Heart left ventricle (tissue), 16 donors: ENCODE data around the gene CLEC16A. TPM values are rescaled to one million over a fixed set of nuclear protein-coding genes. Genes with fewer than 3 reads are reported as not detected.

ENCODE experiments used
- ATAC-seq, 4 donors: fragments of 200-7000 bp; cut with Tn5 transposase; one replicate each; pipeline ENCODE4 v1.9.1; 2020 to 2022; ENCODE audit warnings: moderate library complexity in 4 of 4, mild to moderate bottlenecking in 3 of 4, moderate number of reproducible peaks in 1 of 4
- DNase-seq, 5 donors: peaks; one replicate each; pipeline ENCODE4 v3.0.0-alpha.2; 2020
- H3K27ac ChIP-seq, 12 donors: fragments of 200-600 bp; sonication (generic) in 4 of 12; one replicate each; pipeline versions ENCODE4 v1.5.0 to v1.8.0; 2016 to 2022; ENCODE audit warnings: mild to moderate bottlenecking in 2 of 12
- H3K27me3 ChIP-seq, 9 donors: fragments of 200-600 bp; sonication (generic) in 2 of 9; one replicate each; pipeline versions ENCODE4 v1.5.1 to v1.8.0; 2016 to 2022; ENCODE audit warnings: mild to moderate bottlenecking in 3 of 9
- H3K36me3 ChIP-seq, 9 donors: fragments of 200-600 bp; sonication (generic) in 2 of 9; one replicate each; pipeline versions ENCODE4 v1.5.0 to v1.8.0; 2018 to 2022; ENCODE audit warnings: mild to moderate bottlenecking in 2 of 9
- H3K4me1 ChIP-seq, 12 donors: fragments of 200-600 bp; sonication (generic) in 4 of 12; one replicate each; pipeline versions ENCODE4 v1.5.0 to v1.8.0; 2016 to 2022; ENCODE audit warnings: mild to moderate bottlenecking in 3 of 12
- H3K4me3 ChIP-seq, 12 donors: fragments of 200-600 bp; sonication (generic) in 4 of 12; one replicate each; pipeline versions ENCODE4 v1.5.0 to v1.8.0; 2017 to 2022; ENCODE audit warnings: mild to moderate bottlenecking in 9 of 12, moderate library complexity in 4 of 12
- H3K9me3 ChIP-seq, 12 donors: fragments of 200-600 bp; sonication (generic) in 4 of 12; one replicate each; pipeline versions ENCODE4 v1.5.0 to v1.8.0; 2016 to 2022; ENCODE audit warnings: mild to moderate bottlenecking in 1 of 12
- POLR2A ChIP-seq, 2 donors: fragments of 450-650 bp; IDR thresholded peaks; one replicate each; pipeline ENCODE4 v1.6.1; 2017; ENCODE audit warnings: antibody characterized with exemption in 2 of 2, mild to moderate bottlenecking in 2 of 2, moderate library complexity in 2 of 2
- WGBS, 4 donors: extraction: QIAGEN DNeasy Blood & Tissue Kit in 2 of 4; methylation state at CpG; one replicate each; pipeline versions ENCODE4 v1.1.5 to v1.1.7; 2013 to 2018; 5-methylcytosine and 5-hydroxymethylcytosine counted together
- intact Hi-C, 10 donors: fragments of 100-400 bp; cut with DNase I; formaldehyde crosslinking; loops; one replicate each; pipeline versions ENCODE4 v1.11.1 to v1.14.2; 2022
- polyA plus RNA-seq, 2 donors: library from polyadenylated mRNA; stranded (reverse); fragments of 200-250 nt; gene quantifications; one replicate each; pipeline ENCODE4 v1.2.3, GENCODE V29; 2013
- total RNA-seq, 9 donors: library from RNA; depleted of rRNA in 2 of 9; stranded (reverse); fragments of >200 nt in 2 of 9; fragmentation: NEBNext Ultra II Directional in 3 of 9; extraction: Animal tissue kit (Norgen Biotek cat#: 25700) in 3 of 9; gene quantifications; one replicate each; pipeline versions ENCODE4 v1.1.0 to v1.2.4, GENCODE V29; 2016 to 2023
- TF ChIP-seq, protein P1 (sequence below), 12 donors: fragments of 200-600 bp; sonication (generic) in 4 of 12; IDR thresholded peaks; one replicate each; pipeline versions ENCODE4 v1.5.0 to v1.8.0; 2018 to 2022; ENCODE audit warnings: antibody characterized with exemption in 12 of 12, mild to moderate bottlenecking in 5 of 12
- donor health status: ischemic (EF 13 %, LVEDD 7.1; RV severe dilation, severe dysfunction).
- donor health status: healthy with polysubstance abuse.
- donor health status: DM: no; HTN: yes; CAD: no.
- donor health status: DM: no; HTN: no; CAD: no.
- donor health status: ischemic (EF 25% LVEDD 6.9; RV normal size, moderate dysfunction).
- donor health status: ischemic (EF 25% LVEDD 5.7; RV mildly dilated, moderate dysfunction).
- donor health status: healthy.
- donor health status: DM: yes; HTN: yes; CAD: no.
- donor health status: ischemic (EF 35%, LVEDD 5.7; RV mildly dilated, moderate dysfunction).
- donor health status: nonischemic (EF 11% LVEDD 7.7; RV severe dilation, severe dysfunction).
- donor health status: DM: yes; HTN: yes; CAD: no.
- donor health status: PGD.
- donor health status: ischemic (EF 29% LVEDD 5.4; RV normal size, mild dysfunction).
- donor health status: nonischemic (EF 23%, LVEDD 6.1; RV moderate dilation, normal function).

Gene CLEC16A
- total and polyA plus RNA-seq, 11 donors: 13.8 to 41.1 (median 23.7) TPM

DNA sequence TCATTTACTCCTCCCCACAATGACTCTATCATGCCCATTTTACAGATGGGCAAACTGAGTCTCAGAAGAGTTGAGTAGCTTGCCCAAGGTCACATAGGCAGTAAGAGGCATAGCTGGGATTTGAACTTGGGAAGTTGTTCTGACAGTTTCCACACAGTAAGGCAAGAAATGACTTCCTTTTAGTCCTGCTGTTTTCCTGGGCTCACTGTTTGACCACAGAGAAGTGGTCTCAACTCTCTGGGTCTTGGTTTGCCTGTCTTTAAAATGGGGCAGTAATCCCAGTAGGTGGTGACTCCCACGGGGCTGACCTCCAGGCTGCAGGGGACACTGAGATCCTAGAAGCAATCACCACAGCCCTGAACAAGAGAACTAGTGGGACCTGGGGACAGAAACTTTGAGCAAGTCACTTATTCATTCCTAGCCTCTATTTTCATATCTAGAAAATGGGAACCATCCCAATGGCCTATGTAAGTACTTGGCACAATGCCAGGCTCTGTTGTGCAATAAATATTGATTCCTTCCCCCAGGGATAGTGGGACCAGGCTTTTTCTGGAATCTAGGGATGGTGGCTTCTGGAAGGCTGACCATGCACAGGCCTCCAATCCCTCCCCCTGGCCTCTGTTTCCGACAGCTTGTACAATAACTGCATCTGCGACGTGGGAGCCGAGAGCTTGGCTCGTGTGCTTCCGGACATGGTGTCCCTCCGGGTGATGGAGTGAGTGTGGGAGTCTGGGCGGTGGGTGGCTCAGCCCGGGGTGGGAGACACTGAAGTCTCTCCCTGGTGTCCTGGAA lies 22.6 kb upstream of the CLEC16A start:
- intact Hi-C loops: loop anchor here in 5 of 10 donors (2.0 to 10.0 kb wide), 8 partner anchors 94 to 409 kb away; partner anchors contain the start of gene NUBP1 (in 1 of the 5)
- ATAC-seq: peak; percentile 6 to 47 (median 32)
- peaks cover 0 to 100% (median 23%) of the 10 kb centered on the region in 9 donors for H3K36me3 ChIP-seq
- 21 to 49% (median 44%) methylated on average over 5 to 10 of the region's 10 CpGs for WGBS, 4 donors
- peaks cover 0 to 6% (median 0%) of the 10 kb centered on the region in 12 donors for H3K9me3 ChIP-seq
- H3K27ac ChIP-seq: peak overlapping the region; percentile 42 to 88 (median 82)
- no peak overlapping the region for H3K4me3 ChIP-seq
- peaks cover 15 to 61% (median 45%) of the 10 kb centered on the region in 12 donors for H3K4me1 ChIP-seq
- TF ChIP-seq, protein P1, sequence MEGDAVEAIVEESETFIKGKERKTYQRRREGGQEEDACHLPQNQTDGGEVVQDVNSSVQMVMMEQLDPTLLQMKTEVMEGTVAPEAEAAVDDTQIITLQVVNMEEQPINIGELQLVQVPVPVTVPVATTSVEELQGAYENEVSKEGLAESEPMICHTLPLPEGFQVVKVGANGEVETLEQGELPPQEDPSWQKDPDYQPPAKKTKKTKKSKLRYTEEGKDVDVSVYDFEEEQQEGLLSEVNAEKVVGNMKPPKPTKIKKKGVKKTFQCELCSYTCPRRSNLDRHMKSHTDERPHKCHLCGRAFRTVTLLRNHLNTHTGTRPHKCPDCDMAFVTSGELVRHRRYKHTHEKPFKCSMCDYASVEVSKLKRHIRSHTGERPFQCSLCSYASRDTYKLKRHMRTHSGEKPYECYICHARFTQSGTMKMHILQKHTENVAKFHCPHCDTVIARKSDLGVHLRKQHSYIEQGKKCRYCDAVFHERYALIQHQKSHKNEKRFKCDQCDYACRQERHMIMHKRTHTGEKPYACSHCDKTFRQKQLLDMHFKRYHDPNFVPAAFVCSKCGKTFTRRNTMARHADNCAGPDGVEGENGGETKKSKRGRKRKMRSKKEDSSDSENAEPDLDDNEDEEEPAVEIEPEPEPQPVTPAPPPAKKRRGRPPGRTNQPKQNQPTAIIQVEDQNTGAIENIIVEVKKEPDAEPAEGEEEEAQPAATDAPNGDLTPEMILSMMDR (IDR thresholded peaks at IDR 0.05): no peak
- TF ChIP-seq POLR2A (IDR thresholded peaks at IDR 0.05): no peak
- H3K27me3 ChIP-seq: no peaks in the 10 kb centered on the region
- DNase-seq: peak in 2 of 5 donors; percentile 58 to 64

DNA sequence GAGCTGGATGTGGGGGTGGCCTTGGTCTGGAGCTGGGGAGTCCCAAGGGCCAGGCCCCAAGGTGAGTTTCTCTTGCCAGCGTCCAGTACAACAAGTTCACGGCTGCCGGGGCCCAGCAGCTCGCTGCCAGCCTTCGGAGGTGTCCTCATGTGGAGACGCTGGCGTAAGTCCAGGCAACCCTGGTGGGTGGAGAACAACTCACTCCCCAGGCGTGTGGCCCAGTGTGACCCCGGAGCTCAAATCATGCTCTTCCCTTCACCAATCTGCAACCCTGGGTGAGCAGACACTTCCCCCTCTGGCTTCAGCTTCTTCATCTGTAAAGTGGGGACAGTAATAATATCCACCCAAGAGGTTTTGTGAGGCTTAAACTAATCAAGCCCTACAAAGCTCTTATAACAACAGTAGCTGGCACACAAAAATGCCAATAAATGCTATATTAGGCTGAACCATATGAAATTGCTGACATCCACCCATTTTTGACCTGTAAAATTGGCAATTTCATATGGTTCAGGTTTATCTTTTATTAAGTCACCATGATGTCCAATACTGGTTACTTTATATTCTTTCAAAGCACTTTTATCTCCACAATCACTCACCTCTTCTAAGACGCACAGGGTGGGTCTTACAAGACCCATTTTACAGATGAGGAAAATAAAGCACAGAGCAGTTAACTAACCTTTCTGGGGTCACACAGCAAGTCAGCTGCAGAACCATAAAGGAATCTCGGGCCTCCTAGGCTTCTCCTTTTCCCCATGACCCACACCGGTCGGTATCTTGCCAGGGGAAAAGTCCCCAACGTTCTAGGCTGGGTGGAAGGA lies 21.8 kb upstream of the CLEC16A start:
- intact Hi-C loops: loop anchor here in 5 of 10 donors (5.0 to 10.0 kb wide), 7 partner anchors 95 to 410 kb away; partner anchors contain the start of gene NUBP1 (in 1 of the 5)
- Histone ChIP-seq H3K4me1 (peaks cover 15 to 61% (median 45%) of the 10 kb centered on the region in 12 donors), H3K4me3 (no peak overlapping the region), H3K9me3 (peaks cover 0 to 6% (median 0%) of the 10 kb centered on the region in 12 donors), H3K27ac (peak overlapping the region; percentile 42 to 88 (median 82)), H3K27me3 (no peaks in the 10 kb centered on the region), H3K36me3 (peaks cover 0 to 100% (median 31%) of the 10 kb centered on the region in 9 donors)
- DNase-seq (peak; percentile 69 to 93 (median 87)), ATAC-seq (peak; percentile 41 to 64 (median 56))
- no peak for TF ChIP-seq POLR2A (IDR thresholded peaks at IDR 0.05)
- TF ChIP-seq, protein P1 (IDR thresholded peaks at IDR 0.05): no peak
- WGBS, 4 donors: 47 to 52% (median 50%) methylated on average over 14 of the region's 14 CpGs

DNA sequence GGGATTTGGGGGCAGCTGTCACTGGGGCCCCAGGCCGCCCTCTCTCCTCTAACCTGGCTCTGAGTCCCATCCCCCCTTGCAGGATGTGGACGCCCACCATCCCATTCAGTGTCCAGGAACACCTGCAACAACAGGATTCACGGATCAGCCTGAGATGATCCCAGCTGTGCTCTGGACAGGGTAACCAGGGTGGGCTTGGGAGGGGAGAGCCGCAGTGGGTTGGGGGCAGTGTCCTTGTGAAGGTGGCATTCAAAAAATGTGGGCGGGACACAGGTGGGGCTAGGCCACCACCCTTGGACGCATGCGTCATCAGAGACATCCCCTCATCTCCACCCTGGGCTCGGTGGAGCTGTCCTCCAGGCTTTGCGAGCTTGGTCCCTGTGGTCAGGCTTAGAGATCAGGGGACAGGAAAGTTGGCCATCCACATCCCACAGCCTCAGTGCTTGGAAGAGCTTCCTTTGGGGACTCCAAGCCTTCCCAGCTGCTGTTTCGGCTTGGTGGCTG lies 21.2 kb upstream of the CLEC16A start:
- Histone ChIP-seq H3K36me3 (peaks cover 0 to 100% (median 38%) of the 10 kb centered on the region in 9 donors), H3K4me3 (no peak overlapping the region), H3K4me1 (peaks cover 11 to 54% (median 41%) of the 10 kb centered on the region in 12 donors), H3K27me3 (no peaks in the 10 kb centered on the region), H3K9me3 (peaks cover 0 to 6% (median 0%) of the 10 kb centered on the region in 12 donors), H3K27ac (peak overlapping the region in 11 of 12 donors; percentile 65 to 90 (median 84))
- DNase-seq (no peak), ATAC-seq (no peak)
- 82 to 89% (median 83%) methylated on average over 7 to 10 of the region's 10 CpGs for WGBS, 4 donors
- TF ChIP-seq, protein P1 (IDR thresholded peaks at IDR 0.05): no peak
- no peak for TF ChIP-seq POLR2A (IDR thresholded peaks at IDR 0.05)
- intact Hi-C loops: loop anchor here in 5 of 10 donors (5.0 to 10.0 kb wide), 7 partner anchors 96 to 411 kb away; partner anchors contain the start of gene NUBP1 (in 1 of the 5)
